ENCODE measurements around the gene UNC13C.

DNA sequence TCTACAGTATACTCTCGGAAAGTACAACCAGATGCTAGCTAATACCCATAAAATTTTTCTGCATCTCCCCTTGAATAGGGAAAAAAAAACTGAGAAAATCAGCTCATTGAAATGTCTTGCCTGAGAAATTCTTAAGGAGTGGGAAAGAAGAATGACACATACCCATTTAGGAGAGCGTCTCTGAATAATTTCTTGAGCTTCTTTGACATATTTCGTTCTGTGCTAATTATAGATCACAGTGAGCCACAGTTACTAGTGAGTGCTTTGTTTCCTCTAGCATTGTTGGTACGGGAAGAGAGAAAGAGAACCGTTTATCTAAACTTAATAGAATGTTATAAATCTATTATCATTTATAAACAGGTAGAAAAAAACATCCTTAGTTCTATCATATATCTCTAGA is 588.4 kb downstream of the UNC13C start:
- TF ChIP-seq, protein P1, sequence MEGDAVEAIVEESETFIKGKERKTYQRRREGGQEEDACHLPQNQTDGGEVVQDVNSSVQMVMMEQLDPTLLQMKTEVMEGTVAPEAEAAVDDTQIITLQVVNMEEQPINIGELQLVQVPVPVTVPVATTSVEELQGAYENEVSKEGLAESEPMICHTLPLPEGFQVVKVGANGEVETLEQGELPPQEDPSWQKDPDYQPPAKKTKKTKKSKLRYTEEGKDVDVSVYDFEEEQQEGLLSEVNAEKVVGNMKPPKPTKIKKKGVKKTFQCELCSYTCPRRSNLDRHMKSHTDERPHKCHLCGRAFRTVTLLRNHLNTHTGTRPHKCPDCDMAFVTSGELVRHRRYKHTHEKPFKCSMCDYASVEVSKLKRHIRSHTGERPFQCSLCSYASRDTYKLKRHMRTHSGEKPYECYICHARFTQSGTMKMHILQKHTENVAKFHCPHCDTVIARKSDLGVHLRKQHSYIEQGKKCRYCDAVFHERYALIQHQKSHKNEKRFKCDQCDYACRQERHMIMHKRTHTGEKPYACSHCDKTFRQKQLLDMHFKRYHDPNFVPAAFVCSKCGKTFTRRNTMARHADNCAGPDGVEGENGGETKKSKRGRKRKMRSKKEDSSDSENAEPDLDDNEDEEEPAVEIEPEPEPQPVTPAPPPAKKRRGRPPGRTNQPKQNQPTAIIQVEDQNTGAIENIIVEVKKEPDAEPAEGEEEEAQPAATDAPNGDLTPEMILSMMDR (IDR thresholded peaks at IDR 0.05; ENCODE audit: insufficient read depth, low read depth, low read length) = no peak
- no peak for TF ChIP-seq EZH2 (IDR thresholded peaks at IDR 0.05; ENCODE audit: insufficient read depth, low read length)

All from astrocyte (in vitro differentiated cells and primary cell).